ENCODE results near the gene HSD17B8.
A peak's percentile ranks its signal among the peaks of the same experiment; 100 is the strongest.

- TF ChIP-seq CTCF (IDR thresholded peaks at IDR 0.05; ENCODE audit: low read length): peak; percentile 82
- no peak for TF ChIP-seq EZH2 (IDR thresholded peaks at IDR 0.05; ENCODE audit: borderline replicate concordance, low read length)
Observed at GRCh38 chr6:33247977-33248642, 43.7 kb downstream of the HSD17B8 start.

All from OCI-LY1 (cell line).